GM18858 (cell line): Measurements from ENCODE around the gene NRXN3.

Experiments used
- ATAC-seq: cut with Tn5 transposase; IDR thresholded peaks from one replicate; pipeline ENCODE4 v1.9.1; 2021; ENCODE audit not compliant: unreplicated experiment

Gene NRXN3

GRCh38 chr14:79630288-79630960 lies 1460.3 kb downstream of the NRXN3 start:
- ATAC-seq, result no peak

DNA sequence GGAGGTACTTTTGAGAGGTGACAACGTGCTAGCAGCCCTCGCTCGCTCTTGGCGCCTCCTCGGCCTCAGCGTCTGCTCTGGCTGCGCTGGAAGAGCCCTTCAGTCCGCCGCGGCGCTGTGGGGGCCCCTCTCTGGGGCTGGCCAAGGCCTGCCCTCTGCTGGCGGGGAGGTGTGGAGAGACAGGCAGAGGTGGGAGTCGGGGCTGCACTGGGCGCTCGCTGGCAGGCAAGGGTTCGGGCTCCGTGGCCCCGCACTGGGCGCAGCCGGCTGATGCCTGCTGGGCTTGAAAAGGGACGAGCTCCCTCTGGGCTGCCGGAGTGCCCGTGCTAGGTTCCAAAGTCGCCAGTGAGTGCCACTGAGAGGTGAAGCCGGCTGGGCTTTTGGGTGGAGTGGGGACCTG lies 1461.1 kb downstream of the NRXN3 start:
- ATAC-seq, result no peak

- no peak for ATAC-seq
These were observed 1468.6 kb downstream of the NRXN3 start for GRCh38 chr14:79638672-79639266.

DNA sequence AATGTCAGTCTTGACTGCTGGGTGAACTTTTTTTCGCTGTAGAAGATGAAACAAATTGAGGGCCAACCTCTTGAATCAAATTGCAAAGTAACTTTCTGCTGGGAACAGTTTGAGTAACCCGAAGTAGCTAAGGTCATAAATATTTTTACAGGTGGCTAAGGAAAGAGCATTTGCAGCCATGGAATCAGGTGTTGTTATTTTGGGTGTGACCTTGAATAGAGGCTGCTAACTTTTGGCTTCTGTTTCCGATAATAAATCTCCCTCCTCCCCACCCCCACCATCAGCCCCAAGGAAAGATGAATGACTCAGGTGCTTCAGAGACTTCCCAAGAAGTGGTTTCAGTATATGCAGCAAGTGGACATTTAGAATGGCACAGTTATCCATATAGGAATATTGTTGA lies 1469.4 kb downstream of the NRXN3 start:
- ATAC-seq, result no peak

GRCh38 chr14:79641371-79641770 lies 1471.2 kb downstream of the NRXN3 start:
- ATAC-seq, result no peak

DNA sequence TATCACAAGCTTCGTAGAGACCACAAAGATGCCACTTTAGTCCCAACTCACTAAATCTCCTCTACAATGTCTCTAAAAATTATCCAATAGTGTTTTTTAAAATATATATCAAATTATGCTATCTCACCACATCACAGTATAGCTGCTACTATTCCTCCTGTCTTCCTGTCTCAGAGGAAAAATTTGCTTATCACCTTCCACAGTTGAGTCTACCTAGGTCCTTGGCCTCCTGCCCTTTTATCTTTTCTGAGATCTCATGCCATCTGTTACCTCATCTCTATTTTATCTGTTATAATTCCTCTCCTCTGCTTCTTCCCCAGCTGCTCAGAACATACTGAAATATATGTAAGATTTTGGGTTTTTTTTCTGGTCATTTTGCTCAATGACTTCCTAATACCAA lies 1473.0 kb downstream of the NRXN3 start:
- ATAC-seq, result no peak

DNA sequence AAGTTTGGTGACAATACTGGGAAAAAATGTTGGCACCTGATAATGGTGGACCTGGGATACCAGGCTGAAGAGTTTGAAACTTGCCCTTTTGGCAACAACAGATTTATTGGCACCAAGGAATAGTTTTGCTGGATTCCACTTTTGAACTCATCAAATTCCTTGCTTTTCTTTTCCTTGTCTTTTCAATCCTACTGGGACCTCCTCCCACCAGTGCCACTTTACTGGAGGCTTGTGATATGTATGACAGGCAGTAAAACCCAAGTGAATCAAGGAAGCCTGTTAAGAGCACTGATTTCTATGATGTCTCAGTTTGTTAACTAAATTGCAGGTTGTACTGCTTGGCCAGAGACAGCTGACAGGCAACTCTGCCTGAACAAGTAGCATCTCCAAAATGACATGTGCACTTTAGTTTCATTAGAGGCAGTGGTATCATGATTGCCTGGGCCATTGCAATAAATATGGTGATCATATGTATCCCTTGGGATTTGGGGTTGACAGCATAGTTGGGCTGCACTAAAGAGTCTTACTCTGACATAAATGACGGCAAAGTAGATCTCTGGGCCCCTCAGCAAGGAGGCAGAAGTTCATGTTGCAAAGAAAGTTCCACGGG lies 1475.7 kb downstream of the NRXN3 start:
- ATAC-seq, result no peak

DNA sequence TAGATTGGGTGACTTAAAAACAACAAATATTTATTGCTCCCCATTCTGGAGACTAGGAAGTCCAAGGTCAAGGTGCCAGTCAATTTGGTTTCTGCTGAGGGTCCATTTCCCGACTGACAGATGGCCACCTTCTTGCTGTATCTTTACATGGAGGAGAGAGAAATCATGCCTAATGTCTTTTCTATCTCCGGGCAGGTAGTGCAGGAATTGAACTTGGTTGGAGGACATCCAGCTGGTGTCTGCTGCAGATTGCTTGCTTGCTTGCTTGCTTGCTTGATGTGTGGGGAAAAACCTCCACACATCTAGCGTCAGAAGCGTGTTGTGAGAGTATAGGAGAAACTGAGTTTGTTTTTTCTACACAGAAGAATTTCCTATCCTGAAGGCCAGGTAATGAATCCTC lies 1479.7 kb downstream of the NRXN3 start:
- ATAC-seq, result no peak

GRCh38 chr14:79652513-79653307 lies 1482.5 kb downstream of the NRXN3 start:
- ATAC-seq, result no peak

- ATAC-seq, result no peak
These were observed 1485.9 kb downstream of the NRXN3 start for GRCh38 chr14:79656056-79656455.

- no peak for ATAC-seq
These were observed 1486.3 kb downstream of the NRXN3 start for GRCh38 chr14:79656496-79656895.

DNA sequence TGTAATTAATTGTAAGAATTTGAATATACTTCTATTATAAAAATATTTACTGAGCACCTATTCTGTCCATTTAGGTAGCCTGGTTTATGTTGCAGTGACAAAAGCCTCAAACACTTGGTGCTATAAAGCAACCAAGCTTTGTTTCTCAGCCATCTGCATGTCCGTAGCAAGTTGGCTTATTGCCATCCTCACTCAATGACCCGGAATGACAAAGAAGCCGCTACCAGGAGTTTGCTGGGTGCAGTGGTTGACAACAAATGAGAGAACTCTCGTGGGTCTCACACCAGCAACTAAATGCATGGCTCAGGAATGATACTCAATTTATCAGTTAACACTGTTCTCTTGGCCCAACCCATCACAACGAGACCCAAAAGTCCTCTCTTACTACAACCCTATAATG lies 1488.0 kb downstream of the NRXN3 start:
- ATAC-seq, result no peak

DNA sequence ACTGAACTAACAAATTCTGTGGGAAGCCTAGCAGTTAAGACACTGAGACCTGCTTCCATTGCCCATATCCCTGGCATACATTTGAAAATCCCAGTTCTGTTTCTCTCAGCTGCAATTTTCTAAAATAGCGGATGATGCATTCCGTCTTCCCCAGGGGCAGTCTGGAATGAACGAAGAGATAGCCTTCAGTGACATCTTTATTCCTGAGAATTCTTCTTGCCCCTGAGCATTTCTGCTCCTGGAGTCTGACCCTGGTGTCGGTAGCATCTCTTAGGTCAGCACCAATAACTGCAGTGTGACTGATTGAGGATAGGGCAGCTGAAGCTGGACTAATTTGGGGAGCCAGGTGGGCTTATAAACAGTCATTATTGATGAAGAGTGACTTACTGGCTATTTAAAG lies 1488.6 kb downstream of the NRXN3 start:
- ATAC-seq, result no peak

- ATAC-seq, result no peak
These were observed 1490.1 kb downstream of the NRXN3 start for GRCh38 chr14:79660053-79660939.

- no peak for ATAC-seq
These were observed 1491.6 kb downstream of the NRXN3 start for GRCh38 chr14:79661752-79662151.

DNA sequence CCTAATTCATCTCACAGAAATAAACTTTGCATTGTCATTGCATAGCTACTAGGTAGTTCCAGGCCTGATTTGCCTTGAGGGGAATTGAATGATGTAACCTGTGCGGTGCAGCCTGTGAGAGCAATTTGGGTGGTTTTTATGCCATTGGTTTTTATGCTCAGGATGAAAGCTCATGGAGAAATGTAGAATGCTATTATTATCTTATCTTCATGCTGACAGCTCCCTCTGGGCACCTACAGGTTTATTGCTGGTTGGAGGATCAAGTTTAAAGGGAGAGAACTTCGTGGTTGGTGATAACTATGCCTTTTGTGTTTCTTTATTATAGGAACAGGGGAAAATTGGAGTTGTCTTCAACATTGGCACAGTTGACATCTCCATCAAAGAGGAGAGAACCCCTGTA lies 1493.3 kb downstream of the NRXN3 start:
- ATAC-seq, result no peak

GRCh38 chr14:79665556-79665955 lies 1495.4 kb downstream of the NRXN3 start:
- ATAC-seq, result no peak

DNA sequence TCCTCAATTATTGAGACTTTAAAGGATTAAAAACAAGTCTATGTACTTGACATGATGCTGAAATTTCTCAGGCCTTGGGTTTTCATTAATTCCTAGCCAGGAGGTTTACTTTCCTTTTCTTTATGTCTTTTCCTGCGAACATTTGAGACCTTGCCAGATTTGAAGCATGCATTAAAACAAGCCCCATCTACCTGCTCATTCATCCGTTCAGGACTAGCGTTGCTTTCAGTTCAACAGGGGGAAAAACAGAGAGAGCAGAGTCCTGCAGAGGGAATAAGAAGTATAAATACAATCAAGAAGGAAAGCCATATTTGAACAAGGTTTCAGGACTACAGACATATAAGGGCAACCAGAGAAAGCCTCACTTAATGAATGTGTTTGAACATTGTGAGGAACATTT lies 1498.8 kb downstream of the NRXN3 start:
- ATAC-seq, result no peak

DNA sequence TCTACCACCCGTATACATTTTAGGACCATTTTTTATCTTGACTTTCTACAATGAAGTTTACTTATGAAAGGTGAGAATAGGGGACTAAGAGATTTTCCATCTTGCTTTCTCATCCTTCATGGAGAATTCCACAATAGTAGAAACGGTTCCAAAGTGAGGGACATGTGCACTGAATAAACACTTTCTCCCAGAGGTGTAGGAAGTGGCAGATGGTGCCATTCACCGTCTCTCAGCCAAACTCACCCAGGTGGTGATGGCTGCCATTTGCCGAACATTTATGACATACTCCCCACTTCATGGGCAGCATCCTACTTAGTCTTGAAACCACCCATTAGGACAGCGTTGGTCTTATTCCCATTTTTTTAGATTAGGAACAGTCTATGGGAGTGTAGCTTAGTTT lies 1500.6 kb downstream of the NRXN3 start:
- no peak for ATAC-seq

DNA sequence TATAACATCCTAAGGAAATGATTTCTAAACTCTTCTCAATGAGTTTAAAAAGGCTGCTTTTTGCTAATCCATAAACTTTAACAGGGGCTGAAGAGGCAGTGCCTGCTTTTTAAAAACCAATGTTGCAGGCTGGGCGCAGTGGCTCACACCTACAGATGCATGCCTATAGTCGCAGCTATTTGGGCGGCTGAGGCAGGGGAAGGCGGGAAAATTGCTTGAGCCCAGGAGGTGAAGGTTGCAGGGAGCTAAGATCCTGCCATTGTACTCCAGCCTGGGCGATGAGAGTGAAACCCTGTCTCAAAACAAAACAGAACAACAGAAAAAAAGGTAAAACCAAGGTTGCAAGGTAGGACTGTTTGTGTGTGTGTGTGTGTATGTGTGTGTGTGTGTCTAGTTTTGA lies 1509.9 kb downstream of the NRXN3 start:
- ATAC-seq, result no peak

DNA sequence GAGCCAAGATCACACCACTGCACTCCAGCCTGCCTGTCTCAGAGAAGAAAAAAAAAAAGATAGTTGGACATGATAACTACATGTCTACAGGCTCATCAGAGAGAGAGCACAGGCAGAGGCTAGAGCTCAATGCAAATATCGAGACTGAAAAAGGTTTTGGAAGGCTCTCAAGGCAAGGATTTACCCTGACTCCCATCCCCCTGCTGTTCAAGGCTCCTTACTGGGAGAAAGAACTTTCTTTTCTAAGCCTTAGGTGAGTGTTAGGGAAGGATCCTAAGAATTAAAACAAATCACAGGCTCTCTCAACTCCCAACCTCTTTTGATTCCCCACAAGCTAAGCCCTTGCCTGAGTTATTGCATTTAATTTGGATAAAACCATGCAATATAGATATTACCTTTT lies 1516.0 kb downstream of the NRXN3 start:
- no peak for ATAC-seq
